Loucy (cell line): ENCODE data around the gene ASF1B.

Experiments used
- CTCF ChIP-seq: fragments of 200-600 bp; sonication (generic); conservative IDR thresholded peaks from 2 replicates; pipeline ENCODE4 v1.5.1; 2014; ENCODE audit warnings: mild to moderate bottlenecking, antibody characterized with exemption, low read length
- EZH2phosphoT487 ChIP-seq: fragments of 200-600 bp; IDR thresholded peaks from 2 replicates; pipeline ENCODE4 v1.6.1; 2018; ENCODE audit warnings: antibody characterized with exemption, mild to moderate bottlenecking, moderate library complexity, borderline replicate concordance

GRCh38 chr19:14146789-14147216 lies 10.4 kb upstream of the ASF1B start:
- TF ChIP-seq CTCF (no peak), EZH2phosphoT487 (no peak)
